ENCODE measurements around the gene NEO1.

NEO1 gene

DNA sequence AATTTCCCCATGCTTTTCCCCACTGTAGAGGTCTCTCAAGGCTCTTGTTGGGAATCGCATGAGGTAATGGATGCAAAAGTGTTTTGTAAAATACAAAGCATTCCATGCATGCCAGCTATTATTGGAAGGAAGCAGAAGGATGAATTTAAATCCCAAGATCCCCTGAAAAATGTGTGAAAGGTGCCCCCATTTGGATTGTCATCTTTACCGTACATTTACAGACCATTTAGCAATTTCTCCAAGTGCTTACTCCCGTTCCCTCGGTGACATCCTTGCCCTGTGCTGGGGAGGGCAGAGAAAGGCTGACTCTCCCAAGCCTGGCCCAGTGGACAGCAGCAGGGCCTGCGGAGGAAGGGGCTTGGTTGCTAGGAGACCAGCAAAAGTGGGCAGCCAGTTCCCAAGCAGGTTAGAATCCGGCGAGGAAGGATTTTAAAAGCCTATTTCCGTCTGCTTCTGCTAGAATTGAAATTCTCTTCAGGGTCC lies 31.1 kb upstream of the NEO1 start:
- TF ChIP-seq, protein P1, sequence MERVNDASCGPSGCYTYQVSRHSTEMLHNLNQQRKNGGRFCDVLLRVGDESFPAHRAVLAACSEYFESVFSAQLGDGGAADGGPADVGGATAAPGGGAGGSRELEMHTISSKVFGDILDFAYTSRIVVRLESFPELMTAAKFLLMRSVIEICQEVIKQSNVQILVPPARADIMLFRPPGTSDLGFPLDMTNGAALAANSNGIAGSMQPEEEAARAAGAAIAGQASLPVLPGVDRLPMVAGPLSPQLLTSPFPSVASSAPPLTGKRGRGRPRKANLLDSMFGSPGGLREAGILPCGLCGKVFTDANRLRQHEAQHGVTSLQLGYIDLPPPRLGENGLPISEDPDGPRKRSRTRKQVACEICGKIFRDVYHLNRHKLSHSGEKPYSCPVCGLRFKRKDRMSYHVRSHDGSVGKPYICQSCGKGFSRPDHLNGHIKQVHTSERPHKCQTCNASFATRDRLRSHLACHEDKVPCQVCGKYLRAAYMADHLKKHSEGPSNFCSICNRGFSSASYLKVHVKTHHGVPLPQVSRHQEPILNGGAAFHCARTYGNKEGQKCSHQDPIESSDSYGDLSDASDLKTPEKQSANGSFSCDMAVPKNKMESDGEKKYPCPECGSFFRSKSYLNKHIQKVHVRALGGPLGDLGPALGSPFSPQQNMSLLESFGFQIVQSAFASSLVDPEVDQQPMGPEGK (CRISPR knock-in tag; IDR thresholded peaks at IDR 0.05; ENCODE audit: borderline replicate concordance), result no peak
- TF ChIP-seq ZFP3 (CRISPR knock-in tag; IDR thresholded peaks at IDR 0.05), result no peak
- TF ChIP-seq ZNF70 (CRISPR knock-in tag; IDR thresholded peaks at IDR 0.05), result no peak
- no peak for TF ChIP-seq GLIS3 (CRISPR knock-in tag; IDR thresholded peaks at IDR 0.05)
- TF ChIP-seq SNAI2 (CRISPR knock-in tag; IDR thresholded peaks at IDR 0.05), result no peak
- TF ChIP-seq OSR1 (CRISPR knock-in tag; IDR thresholded peaks at IDR 0.05), result no peak
- ATAC-seq, result no peak

DNA sequence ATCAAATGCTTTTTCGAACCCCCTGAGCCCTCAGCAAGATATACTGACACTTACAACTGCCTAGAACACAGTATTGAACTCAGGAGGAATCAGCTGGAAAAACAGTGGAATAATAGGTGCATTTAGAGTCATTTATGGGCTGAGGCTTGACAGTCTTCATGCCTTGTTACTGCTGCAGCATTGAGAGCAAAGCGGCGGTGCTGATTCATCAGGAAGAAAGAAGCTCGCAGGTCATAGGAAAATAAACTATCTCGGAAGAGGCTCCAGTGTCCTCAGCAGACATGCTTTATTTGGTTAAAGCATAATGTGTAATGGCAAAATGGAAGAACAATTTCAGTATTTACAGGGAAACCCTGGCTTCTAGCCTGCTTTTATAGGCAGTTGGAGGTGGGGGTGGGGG lies 30.1 kb upstream of the NEO1 start:
- no peak for ATAC-seq
- TF ChIP-seq ZC3H10 (CRISPR knock-in tag; IDR thresholded peaks at IDR 0.05), result no peak
- no peak for TF ChIP-seq ESRRG (CRISPR knock-in tag; IDR thresholded peaks at IDR 0.05)
- no peak for TF ChIP-seq ZNF8 (CRISPR knock-in tag; IDR thresholded peaks at IDR 0.05)
- no peak for TF ChIP-seq RARB (CRISPR knock-in tag; IDR thresholded peaks at IDR 0.05)
- TF ChIP-seq ZFP3 (CRISPR knock-in tag; IDR thresholded peaks at IDR 0.05), result no peak
- no peak for TF ChIP-seq TCF4 (CRISPR knock-in tag; IDR thresholded peaks at IDR 0.05; ENCODE audit: borderline replicate concordance)
- no peak for TF ChIP-seq CSDC2 (CRISPR knock-in tag; IDR thresholded peaks at IDR 0.05)
- TF ChIP-seq ZNF565 (CRISPR knock-in tag; conservative IDR thresholded peaks at IDR 0.05; ENCODE audit: low read depth), result no peak
- TF ChIP-seq SNAI2 (CRISPR knock-in tag; IDR thresholded peaks at IDR 0.05), result no peak
- TF ChIP-seq OSR1 (CRISPR knock-in tag; IDR thresholded peaks at IDR 0.05), result no peak
- TF ChIP-seq, protein P1 (CRISPR knock-in tag; IDR thresholded peaks at IDR 0.05; ENCODE audit: borderline replicate concordance), result no peak
- no peak for TF ChIP-seq ZNF70 (CRISPR knock-in tag; IDR thresholded peaks at IDR 0.05)
- TF ChIP-seq BACH2 (CRISPR knock-in tag; IDR thresholded peaks at IDR 0.05; ENCODE audit: borderline replicate concordance), result no peak
- no peak for TF ChIP-seq ZFP30 (CRISPR knock-in tag; IDR thresholded peaks at IDR 0.05)
- TF ChIP-seq GLIS3 (CRISPR knock-in tag; IDR thresholded peaks at IDR 0.05), result no peak
- TF ChIP-seq, protein P2, sequence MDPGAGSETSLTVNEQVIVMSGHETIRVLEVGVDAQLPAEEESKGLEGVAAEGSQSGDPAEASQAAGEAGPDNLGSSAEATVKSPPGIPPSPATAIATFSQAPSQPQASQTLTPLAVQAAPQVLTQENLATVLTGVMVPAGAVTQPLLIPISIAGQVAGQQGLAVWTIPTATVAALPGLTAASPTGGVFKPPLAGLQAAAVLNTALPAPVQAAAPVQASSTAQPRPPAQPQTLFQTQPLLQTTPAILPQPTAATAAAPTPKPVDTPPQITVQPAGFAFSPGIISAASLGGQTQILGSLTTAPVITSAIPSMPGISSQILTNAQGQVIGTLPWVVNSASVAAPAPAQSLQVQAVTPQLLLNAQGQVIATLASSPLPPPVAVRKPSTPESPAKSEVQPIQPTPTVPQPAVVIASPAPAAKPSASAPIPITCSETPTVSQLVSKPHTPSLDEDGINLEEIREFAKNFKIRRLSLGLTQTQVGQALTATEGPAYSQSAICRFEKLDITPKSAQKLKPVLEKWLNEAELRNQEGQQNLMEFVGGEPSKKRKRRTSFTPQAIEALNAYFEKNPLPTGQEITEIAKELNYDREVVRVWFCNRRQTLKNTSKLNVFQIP (CRISPR knock-in tag; IDR thresholded peaks at IDR 0.05; ENCODE audit: borderline replicate concordance, low read depth), result no peak
- TF ChIP-seq CSRNP3 (CRISPR knock-in tag; IDR thresholded peaks at IDR 0.05), result no peak
- no peak for TF ChIP-seq CREB5 (CRISPR knock-in tag; IDR thresholded peaks at IDR 0.05; ENCODE audit: low read depth)
- no peak for TF ChIP-seq TOX (CRISPR knock-in tag; IDR thresholded peaks at IDR 0.05; ENCODE audit: borderline replicate concordance)
- TF ChIP-seq, protein P3, sequence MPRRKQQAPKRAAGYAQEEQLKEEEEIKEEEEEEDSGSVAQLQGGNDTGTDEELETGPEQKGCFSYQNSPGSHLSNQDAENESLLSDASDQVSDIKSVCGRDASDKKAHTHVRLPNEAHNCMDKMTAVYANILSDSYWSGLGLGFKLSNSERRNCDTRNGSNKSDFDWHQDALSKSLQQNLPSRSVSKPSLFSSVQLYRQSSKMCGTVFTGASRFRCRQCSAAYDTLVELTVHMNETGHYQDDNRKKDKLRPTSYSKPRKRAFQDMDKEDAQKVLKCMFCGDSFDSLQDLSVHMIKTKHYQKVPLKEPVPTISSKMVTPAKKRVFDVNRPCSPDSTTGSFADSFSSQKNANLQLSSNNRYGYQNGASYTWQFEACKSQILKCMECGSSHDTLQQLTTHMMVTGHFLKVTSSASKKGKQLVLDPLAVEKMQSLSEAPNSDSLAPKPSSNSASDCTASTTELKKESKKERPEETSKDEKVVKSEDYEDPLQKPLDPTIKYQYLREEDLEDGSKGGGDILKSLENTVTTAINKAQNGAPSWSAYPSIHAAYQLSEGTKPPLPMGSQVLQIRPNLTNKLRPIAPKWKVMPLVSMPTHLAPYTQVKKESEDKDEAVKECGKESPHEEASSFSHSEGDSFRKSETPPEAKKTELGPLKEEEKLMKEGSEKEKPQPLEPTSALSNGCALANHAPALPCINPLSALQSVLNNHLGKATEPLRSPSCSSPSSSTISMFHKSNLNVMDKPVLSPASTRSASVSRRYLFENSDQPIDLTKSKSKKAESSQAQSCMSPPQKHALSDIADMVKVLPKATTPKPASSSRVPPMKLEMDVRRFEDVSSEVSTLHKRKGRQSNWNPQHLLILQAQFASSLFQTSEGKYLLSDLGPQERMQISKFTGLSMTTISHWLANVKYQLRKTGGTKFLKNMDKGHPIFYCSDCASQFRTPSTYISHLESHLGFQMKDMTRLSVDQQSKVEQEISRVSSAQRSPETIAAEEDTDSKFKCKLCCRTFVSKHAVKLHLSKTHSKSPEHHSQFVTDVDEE (CRISPR knock-in tag; IDR thresholded peaks at IDR 0.05), result no peak
